CD4-positive, alpha-beta T cell treated with Interleukin-4 for 4 hours (primary cell): Measurements from ENCODE around the gene TLR8.
"Not testable (repeated sequence)": the region's sequence is repeated elsewhere in the genome, so short reads cannot be mapped to it uniquely, and the experiment has no call there.

Source experiments
- DNase-seq: peaks from one replicate; pipeline ENCODE4 v3.0.0-alpha.2; 2020

TLR8 gene

GRCh38 chrX:12947545-12948235 is 41.3 kb downstream of the TLR8 start:
- no peak for DNase-seq

- DNase-seq = no peak
Measured at GRCh38 chrX:12948495-12948894, 42.1 kb downstream of the TLR8 start.

GRCh38 chrX:12949205-12949926 is 42.9 kb downstream of the TLR8 start:
- DNase-seq = no peak

DNA sequence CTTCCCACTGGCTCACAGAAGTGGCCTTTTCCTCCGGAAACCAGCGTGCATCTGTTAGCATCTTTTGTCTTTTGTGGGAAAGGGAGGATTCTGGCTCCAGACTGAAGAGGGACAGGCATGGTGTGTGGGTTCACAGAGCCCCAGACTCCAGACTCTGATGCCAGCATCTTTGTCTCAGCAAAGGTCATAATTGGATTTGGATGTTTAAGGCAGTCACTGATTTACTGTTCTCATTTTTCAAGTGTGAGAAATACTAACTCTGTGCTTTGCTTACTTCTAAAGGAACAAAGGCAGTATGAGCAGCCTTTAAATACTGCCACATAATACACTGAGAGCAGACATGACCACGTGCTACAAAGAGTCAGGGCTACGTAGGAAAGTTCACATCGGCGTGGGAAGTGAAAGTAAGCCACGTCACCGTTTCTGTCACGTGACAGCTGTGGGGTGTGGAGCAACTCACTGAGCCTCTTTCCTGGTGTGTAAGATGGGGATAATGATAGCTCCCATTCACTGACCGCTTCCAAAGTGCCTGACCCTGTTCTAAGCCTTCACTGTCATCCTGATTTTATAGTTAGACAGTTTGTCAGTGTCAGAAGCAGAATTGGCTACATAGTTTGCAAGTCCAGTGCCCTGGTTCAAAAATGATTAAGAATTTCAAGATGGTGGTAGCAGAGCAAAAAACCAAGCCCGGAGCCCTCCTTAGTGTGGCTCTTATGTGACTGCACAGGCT is 43.7 kb downstream of the TLR8 start:
- DNase-seq = peak; percentile 91

DNA sequence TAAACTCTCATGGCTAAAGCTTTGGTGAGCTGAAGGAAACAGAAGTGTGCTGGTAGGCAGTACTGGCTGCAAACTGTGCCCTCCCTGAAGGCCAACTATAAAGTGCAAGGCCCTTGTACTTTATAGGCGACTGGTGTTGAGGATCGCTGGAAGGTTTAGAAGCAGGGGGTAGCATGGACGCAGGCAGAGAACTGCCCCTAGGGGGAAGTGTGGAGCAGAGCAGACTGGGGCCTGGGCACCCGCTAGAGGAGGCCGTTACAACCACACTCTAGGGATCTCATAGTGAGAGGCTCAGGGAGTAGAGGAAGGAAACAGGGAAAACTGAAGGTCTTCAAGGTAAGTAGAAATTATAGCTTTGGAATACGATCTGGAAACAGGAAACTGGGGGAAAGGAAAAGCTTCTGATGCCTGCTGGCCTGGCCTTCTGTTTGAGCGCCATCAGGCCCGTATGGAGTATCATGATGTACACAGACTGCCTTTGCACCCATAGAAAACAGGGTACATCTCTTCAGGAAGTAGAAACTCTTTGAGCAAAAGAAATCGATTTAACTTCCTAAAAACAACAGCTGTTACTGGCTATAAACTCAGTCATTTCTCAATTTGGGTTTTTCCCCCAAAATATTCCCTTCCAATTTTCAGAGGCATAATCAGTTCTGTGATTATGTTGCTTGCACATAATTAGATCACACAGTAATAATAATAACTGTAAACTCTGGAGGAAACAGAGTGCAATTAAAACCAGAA is 44.6 kb downstream of the TLR8 start:
- DNase-seq = peak; percentile 79

DNA sequence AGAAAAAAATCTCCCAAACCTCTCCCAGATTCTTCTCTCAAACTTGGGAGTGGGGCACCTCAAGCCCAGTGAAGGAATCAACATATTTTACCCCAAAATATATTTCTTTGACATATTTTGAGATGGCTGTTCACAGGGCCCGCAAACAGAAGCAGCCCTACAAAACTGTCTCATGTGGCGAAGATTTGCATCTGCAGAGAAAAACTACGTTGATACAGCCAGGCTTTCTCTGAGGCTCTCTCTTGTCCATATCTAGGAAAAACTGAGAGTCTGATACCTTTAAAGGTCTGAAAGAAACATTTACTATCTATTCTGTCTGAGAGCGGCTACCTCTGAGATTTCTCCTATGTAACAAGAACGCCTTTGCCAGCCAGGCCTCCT is 45.2 kb downstream of the TLR8 start:
- DNase-seq = peak; percentile 26

- DNase-seq = peak; percentile 29
Measured at GRCh38 chrX:12953420-12953819, 47.0 kb downstream of the TLR8 start.

GRCh38 chrX:12954376-12954775 is 48.0 kb downstream of the TLR8 start:
- DNase-seq = peak; percentile 31

DNA sequence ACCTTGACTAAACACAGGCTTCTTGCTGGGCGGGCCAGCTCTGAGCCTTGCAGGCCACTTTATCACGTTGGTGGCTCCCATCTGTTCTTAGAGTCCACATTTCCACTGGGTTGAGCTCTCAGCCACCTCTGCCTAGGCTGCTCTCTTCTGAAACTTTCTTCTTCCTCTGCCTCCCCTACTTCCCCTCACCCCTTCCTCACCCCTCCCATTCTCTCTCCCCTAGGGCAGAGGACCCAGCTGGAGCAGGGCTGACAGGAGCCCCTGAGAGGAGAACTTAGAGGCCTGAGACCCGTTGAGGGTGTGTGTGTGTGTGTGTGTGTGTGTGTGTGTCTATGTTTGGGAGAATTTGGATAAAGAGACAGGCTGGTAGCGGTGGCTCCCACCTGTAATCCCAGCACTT is 48.6 kb downstream of the TLR8 start:
- no peak for DNase-seq

DNA sequence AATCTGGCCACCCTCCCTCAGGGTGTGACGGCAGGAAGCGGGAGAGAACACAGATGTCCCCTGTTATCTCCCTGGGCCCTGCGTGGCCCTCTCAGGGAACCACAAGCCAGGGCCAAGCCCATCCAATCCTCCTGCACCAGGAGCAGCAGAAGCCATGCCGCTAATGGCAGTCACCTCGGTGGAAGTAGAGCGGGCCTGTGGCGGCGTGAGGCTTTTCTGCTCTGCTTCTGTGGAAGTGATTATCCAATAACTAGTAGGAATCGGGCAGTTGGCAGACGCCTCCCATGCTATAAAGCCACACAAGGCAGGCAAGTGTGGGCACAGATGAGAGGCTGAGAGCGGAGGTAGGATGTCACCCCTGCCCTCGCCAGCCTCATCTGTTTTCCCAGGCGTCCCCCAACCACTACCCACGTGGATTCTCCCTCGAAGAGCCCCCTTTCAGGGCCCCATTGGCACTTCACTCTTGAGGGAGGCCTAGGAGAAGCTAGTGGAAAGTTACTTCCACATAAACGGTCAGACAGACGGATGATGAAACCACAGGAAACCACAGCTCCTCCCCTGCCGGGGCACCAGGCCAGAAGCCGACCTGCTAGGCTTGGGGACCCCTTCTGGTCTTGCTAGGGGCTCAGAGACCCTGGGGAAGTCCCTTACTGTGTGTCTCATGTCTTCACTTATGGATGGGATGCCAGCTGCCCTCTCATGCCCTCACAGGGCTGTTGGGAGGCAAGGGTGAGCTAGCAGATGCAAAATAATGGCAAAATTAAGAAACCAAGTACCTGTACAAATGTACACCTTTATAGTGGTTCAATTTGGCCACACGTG is 49.7 kb downstream of the TLR8 start:
- DNase-seq = peak; percentile 83

- DNase-seq = peak; percentile 91
Measured at GRCh38 chrX:12956704-12957534, 50.5 kb downstream of the TLR8 start.

DNA sequence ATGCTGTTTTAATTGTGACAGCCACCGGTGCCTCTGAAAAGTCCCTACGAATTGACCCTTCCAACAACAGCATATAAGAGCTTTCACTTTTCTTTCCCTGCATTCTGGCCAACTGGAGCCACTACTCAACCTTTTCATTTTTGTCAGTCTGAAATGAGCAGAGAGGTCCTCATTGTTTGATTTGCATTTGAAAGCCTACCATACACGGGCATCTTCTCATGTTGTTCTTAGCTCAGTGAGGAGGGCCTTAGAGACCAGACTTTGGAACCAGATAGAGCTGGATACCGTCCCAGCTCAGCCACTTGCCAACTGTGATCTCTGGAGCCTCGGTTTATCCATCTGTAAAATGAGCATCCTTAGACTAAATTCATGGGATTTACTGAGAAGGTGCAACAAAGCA is 51.6 kb downstream of the TLR8 start:
- no peak for DNase-seq

DNA sequence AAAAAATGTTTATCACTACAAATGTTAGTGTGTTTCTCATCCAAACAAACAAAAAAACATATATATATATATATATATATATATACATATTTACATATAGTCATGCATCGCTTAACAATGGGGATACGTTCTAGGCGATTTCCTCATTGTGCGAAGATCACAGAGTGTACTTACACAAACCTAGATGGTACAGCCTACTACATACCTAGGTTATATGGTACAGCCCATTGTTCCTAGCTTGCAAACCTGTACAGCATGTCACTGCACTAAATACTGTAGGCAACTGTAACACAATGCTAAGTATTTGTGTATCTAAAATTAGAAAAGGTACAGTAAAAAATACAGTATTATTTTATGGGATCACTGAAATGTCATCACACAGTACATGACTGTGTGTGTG is 52.0 kb downstream of the TLR8 start:
- DNase-seq = no peak

GRCh38 chrX:12961196-12961718 is 54.8 kb downstream of the TLR8 start:
- no peak for DNase-seq

DNA sequence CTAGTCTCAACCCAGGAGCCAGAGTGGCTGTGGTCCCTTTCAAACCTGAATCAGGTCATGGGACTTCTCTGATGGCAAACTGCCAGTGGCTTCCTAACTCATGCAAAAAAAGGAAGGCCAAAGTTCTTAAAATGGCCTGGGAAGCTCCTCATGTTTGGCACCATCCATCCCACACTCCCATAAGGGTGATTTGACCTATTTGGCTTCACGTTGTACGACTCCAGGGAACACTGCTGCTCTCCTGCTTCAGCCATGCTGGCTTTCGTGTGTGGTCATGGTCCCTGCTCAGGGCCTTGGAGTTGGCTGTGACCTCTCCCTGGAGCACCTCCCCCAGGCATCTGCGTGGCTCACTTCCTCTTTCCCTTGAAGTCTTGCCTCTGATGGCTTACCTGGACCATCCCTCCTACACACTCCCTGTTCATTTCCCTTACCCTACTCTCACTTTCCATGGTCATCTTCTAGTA is 55.7 kb downstream of the TLR8 start:
- no peak for DNase-seq

- not testable (repeated sequence) for DNase-seq
Measured at GRCh38 chrX:12963210-12963850, 56.9 kb downstream of the TLR8 start.

DNA sequence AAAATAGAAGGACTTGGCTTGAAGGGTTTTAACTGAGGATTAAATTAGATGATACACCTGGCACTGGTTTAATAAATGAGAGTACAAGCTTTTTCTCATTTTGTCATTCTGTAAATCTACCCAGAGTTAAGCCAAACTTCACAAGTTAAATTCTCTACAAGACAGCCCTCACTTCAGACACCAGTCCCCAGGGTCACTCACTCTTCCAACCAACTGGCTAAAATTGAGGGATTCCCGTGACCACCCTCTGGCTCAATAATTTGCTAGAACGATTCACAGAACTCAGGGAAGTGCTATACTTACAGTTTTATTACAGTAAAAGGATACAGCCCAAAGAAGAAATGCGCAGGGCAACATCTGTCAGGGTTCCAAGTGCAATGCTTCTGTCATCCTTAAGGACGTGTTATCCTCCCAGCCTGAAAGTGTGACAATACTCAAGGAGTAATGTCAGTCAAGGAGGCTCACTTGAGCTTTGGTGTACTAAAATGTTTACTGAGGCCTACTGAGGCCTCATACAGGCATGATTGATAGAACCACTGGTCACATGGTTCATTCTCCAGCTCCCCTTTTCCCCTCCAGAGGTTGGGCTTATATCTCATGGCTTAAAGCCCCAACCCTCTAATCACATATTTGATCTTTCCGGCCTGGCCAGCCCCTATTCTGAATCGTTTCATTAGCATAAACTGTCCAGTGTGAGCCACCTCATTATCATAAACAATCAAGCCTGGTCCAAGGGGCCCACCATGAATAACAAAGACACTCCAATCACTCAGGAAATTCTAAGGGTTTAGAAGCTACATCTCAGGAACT is 58.9 kb downstream of the TLR8 start:
- DNase-seq = no peak

DNA sequence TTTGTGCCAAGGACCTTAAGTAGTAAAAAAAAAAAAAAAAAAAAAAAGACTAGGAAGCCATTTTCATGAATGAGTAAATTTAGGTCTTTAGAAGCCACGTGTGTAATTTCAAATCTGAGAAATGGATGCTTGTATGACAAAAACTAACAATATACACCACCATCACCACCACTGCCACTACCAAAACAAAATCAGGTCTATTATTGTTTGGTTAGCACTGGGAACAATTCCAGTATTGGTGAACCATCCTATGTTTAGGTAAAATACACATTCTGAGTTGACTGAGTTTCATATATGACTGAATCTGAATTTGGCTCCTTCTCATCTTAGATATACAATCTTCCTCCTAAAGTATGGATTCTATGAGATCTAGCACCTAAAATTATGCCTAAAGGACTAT is 59.7 kb downstream of the TLR8 start:
- no peak for DNase-seq

- no peak for DNase-seq
Measured at GRCh38 chrX:12967711-12968465, 61.5 kb downstream of the TLR8 start.
